ENCODE data around the gene TMEM151B.

- TF ChIP-seq CTCF (IDR thresholded peaks at IDR 0.05), result no peak
- TF ChIP-seq POLR2A (IDR thresholded peaks at IDR 0.05), result no peak
These were observed 83.1 kb downstream of the TMEM151B start for GRCh38 chr6:44353336-44353735.
